ENCODE measurements around the gene ATG4B. TPM values are rescaled to one million over a fixed set of nuclear protein-coding genes. Genes with fewer than 3 reads are reported as not detected.
A peak's percentile ranks its signal among the peaks of the same experiment; 100 is the strongest.

Gene ATG4B
- total RNA-seq, 6 experiments from 2014 or later: 20.6 to 49.8 (median 39.3) TPM

DNA sequence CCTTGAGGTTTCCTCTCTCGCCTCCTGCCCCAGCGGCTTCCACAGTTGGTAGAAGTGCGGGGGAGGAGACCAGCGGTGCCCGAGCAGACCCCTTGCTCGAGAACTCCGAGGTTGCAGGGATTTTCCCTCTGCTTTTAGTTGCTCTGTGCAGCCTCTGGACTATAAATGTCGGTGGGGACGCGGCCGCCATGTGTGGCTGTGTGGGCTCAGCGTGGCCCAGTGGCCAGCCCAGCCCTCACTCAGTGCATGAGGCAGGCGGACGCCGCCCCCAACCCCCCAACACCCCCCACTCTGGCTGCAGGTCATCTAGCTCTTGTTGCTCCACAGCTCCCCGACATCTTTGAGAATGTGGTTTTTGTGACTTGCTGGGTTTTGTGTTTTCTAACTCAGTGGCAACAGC is 81.6 kb downstream of the ATG4B start:
- Histone ChIP-seq H3K4me3 (no peak overlapping the region), H3K9me3 (peaks cover 0 to 3% (median 0%) of the 10 kb centered on the region in 4 donors), H3K27me3 (no peaks in the 10 kb centered on the region), H3K4me1 (no peaks in the 10 kb centered on the region), H3K27ac (no peak overlapping the region), H3K36me3 (peaks cover 0 to 42% (median 7%) of the 10 kb centered on the region in 4 donors)
- no peak for DNase-seq
- no peak for TF ChIP-seq POLR2A (IDR thresholded peaks at IDR 0.05)
- TF ChIP-seq, protein P1, sequence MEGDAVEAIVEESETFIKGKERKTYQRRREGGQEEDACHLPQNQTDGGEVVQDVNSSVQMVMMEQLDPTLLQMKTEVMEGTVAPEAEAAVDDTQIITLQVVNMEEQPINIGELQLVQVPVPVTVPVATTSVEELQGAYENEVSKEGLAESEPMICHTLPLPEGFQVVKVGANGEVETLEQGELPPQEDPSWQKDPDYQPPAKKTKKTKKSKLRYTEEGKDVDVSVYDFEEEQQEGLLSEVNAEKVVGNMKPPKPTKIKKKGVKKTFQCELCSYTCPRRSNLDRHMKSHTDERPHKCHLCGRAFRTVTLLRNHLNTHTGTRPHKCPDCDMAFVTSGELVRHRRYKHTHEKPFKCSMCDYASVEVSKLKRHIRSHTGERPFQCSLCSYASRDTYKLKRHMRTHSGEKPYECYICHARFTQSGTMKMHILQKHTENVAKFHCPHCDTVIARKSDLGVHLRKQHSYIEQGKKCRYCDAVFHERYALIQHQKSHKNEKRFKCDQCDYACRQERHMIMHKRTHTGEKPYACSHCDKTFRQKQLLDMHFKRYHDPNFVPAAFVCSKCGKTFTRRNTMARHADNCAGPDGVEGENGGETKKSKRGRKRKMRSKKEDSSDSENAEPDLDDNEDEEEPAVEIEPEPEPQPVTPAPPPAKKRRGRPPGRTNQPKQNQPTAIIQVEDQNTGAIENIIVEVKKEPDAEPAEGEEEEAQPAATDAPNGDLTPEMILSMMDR (IDR thresholded peaks at IDR 0.05): no peak
- WGBS (ENCODE audit: insufficient coverage, low coverage, low lambda C conversion rate, missing lambda C conversion rate): 98% methylated on average over 8 of the region's 16 CpGs
- intact Hi-C loops (cut with DNase I): no loop called here
- no peak for ATAC-seq

GRCh38 chr2:241720099-241720498 is 82.6 kb downstream of the ATG4B start:
- Histone ChIP-seq H3K4me1 (no peaks in the 10 kb centered on the region), H3K27ac (no peak overlapping the region), H3K36me3 (peaks cover 0 to 34% (median 5%) of the 10 kb centered on the region in 4 donors), H3K4me3 (no peak overlapping the region), H3K9me3 (peaks cover 0 to 3% (median 0%) of the 10 kb centered on the region in 4 donors), H3K27me3 (no peaks in the 10 kb centered on the region)
- no CpG with 5 or more reads among the region's 19 CpGs for WGBS (ENCODE audit: insufficient coverage, low coverage, low lambda C conversion rate, missing lambda C conversion rate)
- TF ChIP-seq, protein P1 (IDR thresholded peaks at IDR 0.05): no peak
- no peak for TF ChIP-seq POLR2A (IDR thresholded peaks at IDR 0.05)
- DNase-seq: no peak
- ATAC-seq: peak in 1 of 4 donors; percentile 7
- intact Hi-C loops (cut with DNase I): loop anchor here in 1 of 2 donors (10.0 kb wide), 1 partner anchor 145 kb away; the partner anchor contains the start of gene RTP5

DNA sequence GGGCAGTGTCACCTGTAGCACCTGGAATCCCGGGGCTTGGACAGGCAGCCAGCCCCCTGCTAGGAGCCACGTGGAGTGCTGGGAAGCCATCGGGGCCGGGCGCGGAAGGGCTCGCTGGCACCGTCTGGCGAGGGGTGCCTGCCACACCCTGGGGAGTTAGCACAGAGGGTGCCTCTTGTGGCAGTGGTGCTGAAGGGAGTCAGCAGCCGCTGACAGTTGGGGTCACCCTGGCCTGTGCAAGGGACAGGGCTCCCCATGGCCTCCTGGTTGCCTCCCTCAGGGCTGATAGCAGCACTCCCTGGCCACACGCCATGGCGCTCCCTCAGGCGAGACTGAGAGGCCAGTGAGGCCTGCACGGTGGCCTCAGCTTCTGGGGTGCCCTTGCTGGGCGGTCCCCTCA is 83.1 kb downstream of the ATG4B start:
- DNase-seq (no peak), ATAC-seq (peak in 1 of 4 donors; percentile 4)
- Histone ChIP-seq H3K36me3 (peaks cover 0 to 34% (median 5%) of the 10 kb centered on the region in 4 donors), H3K27me3 (no peaks in the 10 kb centered on the region), H3K27ac (no peak overlapping the region), H3K9me3 (peaks cover 0 to 3% (median 0%) of the 10 kb centered on the region in 4 donors), H3K4me3 (no peak overlapping the region), H3K4me1 (no peaks in the 10 kb centered on the region)
- intact Hi-C loops (cut with DNase I): loop anchor here in 1 of 2 donors (10.0 kb wide), 1 partner anchor 144 kb away; the partner anchor contains the start of gene RTP5
- TF ChIP-seq POLR2A (IDR thresholded peaks at IDR 0.05): no peak
- TF ChIP-seq, protein P1 (IDR thresholded peaks at IDR 0.05): no peak
- 92% methylated on average over 5 of the region's 15 CpGs for WGBS (ENCODE audit: insufficient coverage, low coverage, low lambda C conversion rate, missing lambda C conversion rate)

GRCh38 chr2:241721852-241722251 is 84.4 kb downstream of the ATG4B start:
- peaks cover 0 to 26% (median 5%) of the 10 kb centered on the region in 4 donors for H3K36me3 ChIP-seq
- no peak overlapping the region for H3K4me3 ChIP-seq
- H3K27ac ChIP-seq: no peak overlapping the region
- ATAC-seq (no peak), DNase-seq (no peak)
- 84% methylated on average over 5 of the region's 12 CpGs for WGBS (ENCODE audit: insufficient coverage, low coverage, low lambda C conversion rate, missing lambda C conversion rate)
- no peak for TF ChIP-seq POLR2A (IDR thresholded peaks at IDR 0.05)
- TF ChIP-seq, protein P1 (IDR thresholded peaks at IDR 0.05): no peak
- H3K27me3 ChIP-seq: no peaks in the 10 kb centered on the region
- H3K9me3 ChIP-seq: peaks cover 0 to 3% (median 0%) of the 10 kb centered on the region in 4 donors
- intact Hi-C loops (cut with DNase I): loop anchor here in 1 of 2 donors (10.0 kb wide), 1 partner anchor 143 kb away; the partner anchor contains the start of gene RTP5
- H3K4me1 ChIP-seq: no peaks in the 10 kb centered on the region

Data from right lobe of liver (tissue), 6 donors.